WTC11 (cell line): ENCODE data around the gene HDAC7. TPM values are rescaled to one million over a fixed set of nuclear protein-coding genes. Genes with fewer than 3 reads are reported as not detected.

Experiments used
- ATAC-seq: fragments of 200-7000 bp; cut with Tn5 transposase; 2 replicates; pipeline ENCODE4 v1.10.0; 2021; ENCODE audit warnings: mild to moderate bottlenecking, moderate library complexity
- CTCF ChIA-PET: fragments of 300-600 bp; sonication (Branson Sonifier 250); formaldehyde crosslinking; loops from one replicate; lab custom pipeline; 2021; ENCODE audit warnings: antibody characterized with exemption; lab: Charles Lee
- POLR2A ChIA-PET: fragments of 350-600 bp; sonication (Branson Sonifier 250); formaldehyde crosslinking; loops from one replicate; lab custom pipeline; 2021; ENCODE audit warnings: antibody characterized with exemption; lab: Charles Lee
- DNase-seq: peaks from one replicate; pipeline ENCODE4 v3.0.0; 2021; ENCODE audit warnings: low spot score
- H3K27ac Mint-ChIP-seq: 2 replicates; pipeline ENCODE4 v1.8.0; 2021; ENCODE audit warnings: mixed read lengths
- H3K27me3 Mint-ChIP-seq: 2 replicates; pipeline ENCODE4 v1.8.0; 2021; ENCODE audit warnings: low read depth, mild to moderate bottlenecking, moderate library complexity, mixed read lengths
- H3K36me3 Mint-ChIP-seq: 2 replicates; pipeline ENCODE4 v1.8.0; 2021; ENCODE audit warnings: mixed read lengths
- H3K4me1 Mint-ChIP-seq: 2 replicates; pipeline ENCODE4 v1.8.0; 2022; ENCODE audit warnings: mixed read lengths
- H3K4me3 Mint-ChIP-seq: 2 replicates; pipeline ENCODE4 v1.8.0; 2021; ENCODE audit warnings: mild to moderate bottlenecking, moderate library complexity, mixed read lengths
- H3K9me3 Mint-ChIP-seq: 2 replicates; pipeline ENCODE4 v1.8.0; 2021; ENCODE audit warnings: mixed read lengths
- ATF3 ChIP-seq: sonication (generic); formaldehyde crosslinking; conservative IDR thresholded peaks from 2 replicates; pipeline ENCODE4 v1.8.1; 2022; ENCODE audit warnings: mild to moderate bottlenecking, missing genetic modification reagents
- GRHL2 ChIP-seq: fragments of 250-450 bp; sonication (Bioruptor Pico); IDR thresholded peaks from 2 replicates; pipeline ENCODE4 v1.8.0; 2022; ENCODE audit warnings: mild to moderate bottlenecking, moderate library complexity; ENCODE audit not compliant: insufficient replicate concordance, severe bottlenecking
- MYBL2 ChIP-seq: sonication (generic); formaldehyde crosslinking; IDR thresholded peaks from 2 replicates; pipeline ENCODE4 v1.8.1; 2023; ENCODE audit warnings: mild to moderate bottlenecking, moderate library complexity, missing genetic modification reagents
- NR2C2 ChIP-seq: sonication (generic); formaldehyde crosslinking; IDR thresholded peaks from 2 replicates; pipeline ENCODE4 v1.8.0; 2022; ENCODE audit warnings: mild to moderate bottlenecking, missing genetic modification reagents
- PRRX2 ChIP-seq: fragments of 250-450 bp; sonication (Bioruptor Pico); IDR thresholded peaks from 2 replicates; pipeline ENCODE4 v1.8.0; 2021; ENCODE audit warnings: mild to moderate bottlenecking
- RELA ChIP-seq: sonication (generic); formaldehyde crosslinking; IDR thresholded peaks from 2 replicates; pipeline ENCODE4 v1.8.1; 2022; ENCODE audit warnings: missing genetic modification reagents, mild to moderate bottlenecking, borderline replicate concordance
- RORB ChIP-seq: fragments of 250-450 bp; sonication (Bioruptor Pico); IDR thresholded peaks from 2 replicates; pipeline ENCODE4 v1.9.0; 2021; ENCODE audit warnings: mild to moderate bottlenecking
- TCF7 ChIP-seq: sonication (generic); formaldehyde crosslinking; IDR thresholded peaks from 2 replicates; pipeline ENCODE4 v1.8.0; 2022; ENCODE audit warnings: mild to moderate bottlenecking, low read depth, missing genetic modification reagents, moderate library complexity
- ZMAT4 ChIP-seq: fragments of 250-450 bp; sonication (Bioruptor Pico); IDR thresholded peaks from 2 replicates; pipeline ENCODE4 v1.9.0; 2021; ENCODE audit warnings: mild to moderate bottlenecking
- ZNF121 ChIP-seq: sonication (generic); formaldehyde crosslinking; IDR thresholded peaks from 2 replicates; pipeline ENCODE4 v1.8.0; 2023; ENCODE audit warnings: missing genetic modification reagents
- ZNF232 ChIP-seq: sonication (generic); formaldehyde crosslinking; IDR thresholded peaks from 2 replicates; pipeline ENCODE4 v1.8.0; 2022; ENCODE audit warnings: mild to moderate bottlenecking, missing genetic modification reagents
- ZNF396 ChIP-seq: fragments of 250-450 bp; sonication (Bioruptor Pico); IDR thresholded peaks from 2 replicates; pipeline ENCODE4 v1.8.0; 2021; ENCODE audit warnings: mild to moderate bottlenecking, moderate library complexity, borderline replicate concordance
- ZNF423 ChIP-seq: fragments of 250-450 bp; sonication (Bioruptor Pico); IDR thresholded peaks from 2 replicates; pipeline ENCODE4 v2.1.2; 2022; ENCODE audit warnings: mild to moderate bottlenecking, moderate library complexity
- ZNF532 ChIP-seq: fragments of 250-450 bp; sonication (Bioruptor Pico); IDR thresholded peaks from 2 replicates; pipeline ENCODE4 v1.9.0; 2021; ENCODE audit warnings: mild to moderate bottlenecking, borderline replicate concordance
- total RNA-seq: library from RNA; stranded (reverse); gene quantifications from 3 replicates; pipeline ENCODE4 v1.2.3, GENCODE V29; 2021
- TF ChIP-seq, protein P1 (sequence below): sonication (generic); formaldehyde crosslinking; IDR thresholded peaks from 2 replicates; pipeline ENCODE4 v1.8.1; 2023; ENCODE audit warnings: mild to moderate bottlenecking, missing genetic modification reagents, moderate library complexity
- TF ChIP-seq, protein P2 (sequence below): sonication (generic); formaldehyde crosslinking; IDR thresholded peaks from 2 replicates; pipeline ENCODE4 v1.8.1; 2023; ENCODE audit warnings: mild to moderate bottlenecking, missing genetic modification reagents
- TF ChIP-seq, protein P3 (sequence below): fragments of 250-450 bp; sonication (Bioruptor Pico); IDR thresholded peaks from 2 replicates; pipeline ENCODE4 v1.8.0; 2021; ENCODE audit warnings: mild to moderate bottlenecking

The HDAC7 gene
- total RNA-seq, 1 experiment from 2014 or later = 111 TPM

DNA sequence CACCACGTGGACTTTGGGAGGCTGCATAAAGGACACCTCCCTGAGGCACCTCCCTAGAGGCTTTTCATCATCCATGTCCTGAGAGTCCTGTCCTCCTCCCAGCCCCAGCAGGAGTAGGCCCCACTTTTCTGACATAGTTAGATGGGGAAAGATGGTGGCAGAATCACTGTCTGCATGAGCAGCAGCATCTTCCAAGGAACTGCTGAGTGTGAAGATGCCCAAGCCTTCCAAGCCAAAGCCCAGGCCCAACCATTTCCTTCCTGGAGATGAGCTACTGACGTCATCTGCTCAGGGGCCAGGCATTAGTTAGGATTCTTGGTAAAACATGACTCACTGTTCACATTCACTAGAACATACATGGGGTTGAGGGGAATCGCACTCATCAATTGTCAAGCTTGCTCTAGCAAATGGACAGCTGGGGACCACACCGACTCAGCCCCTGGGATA, 47.8 kb upstream of the HDAC7 start:
- CTCF ChIA-PET = interaction anchor here (0.5 to 3.5 kb wide), 6 partner anchors 24 to 101 kb away, joined by 3 to 29 read pairs (median 4); partner anchors contain the start of gene VDR
- no peaks in the 10 kb centered on the region for H3K9me3 Mint-ChIP-seq

More for the DNA sequence above, 47.8 kb upstream of the HDAC7 start:
- POLR2A ChIA-PET = no interaction called here
- no peak overlapping the region for H3K27ac Mint-ChIP-seq
- H3K27me3 Mint-ChIP-seq = peaks cover 3% of the 10 kb centered on the region; the same call in 1 of the 2 replicates
- no peaks in the 10 kb centered on the region for H3K36me3 Mint-ChIP-seq
- ATAC-seq = no peak
- no peak for TF ChIP-seq ATF3 (CRISPR knock-in tag)
- no peak for TF ChIP-seq MYBL2
- no peak for TF ChIP-seq GRHL2 (CRISPR knock-in tag)
- no peak for TF ChIP-seq ZNF232 (CRISPR knock-in tag)
- TF ChIP-seq TCF7 (CRISPR knock-in tag) = no peak
- TF ChIP-seq, protein P1, sequence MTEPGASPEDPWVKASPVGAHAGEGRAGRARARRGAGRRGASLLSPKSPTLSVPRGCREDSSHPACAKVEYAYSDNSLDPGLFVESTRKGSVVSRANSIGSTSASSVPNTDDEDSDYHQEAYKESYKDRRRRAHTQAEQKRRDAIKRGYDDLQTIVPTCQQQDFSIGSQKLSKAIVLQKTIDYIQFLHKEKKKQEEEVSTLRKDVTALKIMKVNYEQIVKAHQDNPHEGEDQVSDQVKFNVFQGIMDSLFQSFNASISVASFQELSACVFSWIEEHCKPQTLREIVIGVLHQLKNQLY (CRISPR knock-in tag) = no peak
- no peak for TF ChIP-seq NR2C2 (CRISPR knock-in tag)
- no peak for TF ChIP-seq ZNF423 (CRISPR knock-in tag)
- no peak for TF ChIP-seq RELA (CRISPR knock-in tag)
- TF ChIP-seq, protein P2, sequence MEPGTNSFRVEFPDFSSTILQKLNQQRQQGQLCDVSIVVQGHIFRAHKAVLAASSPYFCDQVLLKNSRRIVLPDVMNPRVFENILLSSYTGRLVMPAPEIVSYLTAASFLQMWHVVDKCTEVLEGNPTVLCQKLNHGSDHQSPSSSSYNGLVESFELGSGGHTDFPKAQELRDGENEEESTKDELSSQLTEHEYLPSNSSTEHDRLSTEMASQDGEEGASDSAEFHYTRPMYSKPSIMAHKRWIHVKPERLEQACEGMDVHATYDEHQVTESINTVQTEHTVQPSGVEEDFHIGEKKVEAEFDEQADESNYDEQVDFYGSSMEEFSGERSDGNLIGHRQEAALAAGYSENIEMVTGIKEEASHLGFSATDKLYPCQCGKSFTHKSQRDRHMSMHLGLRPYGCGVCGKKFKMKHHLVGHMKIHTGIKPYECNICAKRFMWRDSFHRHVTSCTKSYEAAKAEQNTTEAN = no peak
- TF ChIP-seq ZNF121 = no peak
- TF ChIP-seq PRRX2 (CRISPR knock-in tag) = no peak
- TF ChIP-seq RORB (CRISPR knock-in tag) = no peak
- no peak for TF ChIP-seq ZMAT4 (CRISPR knock-in tag)
- TF ChIP-seq, protein P3, sequence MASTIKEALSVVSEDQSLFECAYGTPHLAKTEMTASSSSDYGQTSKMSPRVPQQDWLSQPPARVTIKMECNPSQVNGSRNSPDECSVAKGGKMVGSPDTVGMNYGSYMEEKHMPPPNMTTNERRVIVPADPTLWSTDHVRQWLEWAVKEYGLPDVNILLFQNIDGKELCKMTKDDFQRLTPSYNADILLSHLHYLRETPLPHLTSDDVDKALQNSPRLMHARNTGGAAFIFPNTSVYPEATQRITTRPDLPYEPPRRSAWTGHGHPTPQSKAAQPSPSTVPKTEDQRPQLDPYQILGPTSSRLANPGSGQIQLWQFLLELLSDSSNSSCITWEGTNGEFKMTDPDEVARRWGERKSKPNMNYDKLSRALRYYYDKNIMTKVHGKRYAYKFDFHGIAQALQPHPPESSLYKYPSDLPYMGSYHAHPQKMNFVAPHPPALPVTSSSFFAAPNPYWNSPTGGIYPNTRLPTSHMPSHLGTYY (CRISPR knock-in tag) = no peak
- TF ChIP-seq ZNF396 (CRISPR knock-in tag) = no peak
- no peak for TF ChIP-seq ZNF532 (CRISPR knock-in tag)
- H3K4me1 Mint-ChIP-seq = no peaks in the 10 kb centered on the region
- H3K4me3 Mint-ChIP-seq = no peak overlapping the region
- DNase-seq = no peak
